Measurements from ENCODE around the gene TP53I3.

DNA sequence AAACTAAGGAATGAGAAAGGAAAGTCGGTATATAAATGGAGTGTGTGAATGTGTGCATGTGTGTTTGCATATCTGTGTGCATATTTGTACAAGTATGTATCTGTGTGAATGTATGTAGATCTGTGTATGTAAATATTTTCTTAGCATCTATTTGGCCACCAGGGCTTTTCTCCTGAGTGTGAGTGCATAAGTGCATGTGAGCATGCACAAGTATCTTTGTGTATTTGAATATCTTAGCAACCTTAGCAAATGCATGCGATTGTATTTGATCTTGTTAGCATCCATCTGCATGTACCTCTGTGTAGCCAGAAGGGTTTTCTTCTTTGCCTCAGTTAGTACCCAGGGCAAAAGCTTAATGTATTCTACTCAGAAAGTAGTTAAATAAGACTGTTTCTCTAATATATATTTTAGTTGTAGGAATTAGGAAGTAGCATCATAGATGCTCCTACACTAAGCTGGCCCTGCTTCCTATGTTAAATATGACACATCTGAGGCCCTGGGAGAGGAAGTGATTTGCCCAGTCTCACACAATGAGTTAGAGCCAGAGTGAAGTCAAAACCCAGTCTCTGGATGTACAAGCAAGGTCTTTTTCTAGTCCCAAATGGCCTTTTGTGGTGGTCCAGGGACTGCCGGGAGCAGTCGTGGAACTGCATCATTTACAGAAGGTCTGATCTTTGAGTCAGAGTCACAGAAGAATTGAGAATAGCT, 25.9 kb downstream of the TP53I3 start:
- TF ChIP-seq, protein P1, sequence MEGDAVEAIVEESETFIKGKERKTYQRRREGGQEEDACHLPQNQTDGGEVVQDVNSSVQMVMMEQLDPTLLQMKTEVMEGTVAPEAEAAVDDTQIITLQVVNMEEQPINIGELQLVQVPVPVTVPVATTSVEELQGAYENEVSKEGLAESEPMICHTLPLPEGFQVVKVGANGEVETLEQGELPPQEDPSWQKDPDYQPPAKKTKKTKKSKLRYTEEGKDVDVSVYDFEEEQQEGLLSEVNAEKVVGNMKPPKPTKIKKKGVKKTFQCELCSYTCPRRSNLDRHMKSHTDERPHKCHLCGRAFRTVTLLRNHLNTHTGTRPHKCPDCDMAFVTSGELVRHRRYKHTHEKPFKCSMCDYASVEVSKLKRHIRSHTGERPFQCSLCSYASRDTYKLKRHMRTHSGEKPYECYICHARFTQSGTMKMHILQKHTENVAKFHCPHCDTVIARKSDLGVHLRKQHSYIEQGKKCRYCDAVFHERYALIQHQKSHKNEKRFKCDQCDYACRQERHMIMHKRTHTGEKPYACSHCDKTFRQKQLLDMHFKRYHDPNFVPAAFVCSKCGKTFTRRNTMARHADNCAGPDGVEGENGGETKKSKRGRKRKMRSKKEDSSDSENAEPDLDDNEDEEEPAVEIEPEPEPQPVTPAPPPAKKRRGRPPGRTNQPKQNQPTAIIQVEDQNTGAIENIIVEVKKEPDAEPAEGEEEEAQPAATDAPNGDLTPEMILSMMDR (IDR thresholded peaks at IDR 0.05), result no peak
- no peak for TF ChIP-seq POLR2A (IDR thresholded peaks at IDR 0.05)

Data from Peyer's patch (tissue), 4 donors.